ENCODE results near the gene TBC1D19.
"Not testable (repeated sequence)": the region's sequence is repeated elsewhere in the genome, so short reads cannot be mapped to it uniquely, and the experiment has no call there.

TBC1D19 gene

GRCh38 chr4:26583865-26584652, at the start of gene TBC1D19:
TBC1D19 (plus strand) TSS chr4:26584084; CDS start chr4:26584194, 110 bp downstream.
- peak; percentile 90 for DNase-seq (ENCODE audit: low read depth, low spot score)

- DNase-seq (ENCODE audit: low read depth, low spot score): no peak
These were observed 40.9 kb upstream of the TBC1D19 start for GRCh38 chr4:26542991-26543390.

GRCh38 chr4:26544421-26544820, 39.5 kb upstream of the TBC1D19 start:
- DNase-seq (ENCODE audit: low read depth, low spot score): no peak

- not testable (repeated sequence) for DNase-seq (ENCODE audit: low read depth, low spot score)
These were observed 35.5 kb upstream of the TBC1D19 start for GRCh38 chr4:26548379-26548778.

GRCh38 chr4:26557164-26557563, 26.7 kb upstream of the TBC1D19 start:
- DNase-seq (ENCODE audit: low read depth, low spot score): no peak

- no peak for DNase-seq (ENCODE audit: low read depth, low spot score)
These were observed 25.6 kb upstream of the TBC1D19 start for GRCh38 chr4:26558166-26558895.

- no peak for DNase-seq (ENCODE audit: low read depth, low spot score)
These were observed 17.8 kb upstream of the TBC1D19 start for GRCh38 chr4:26566133-26566532.

- DNase-seq (ENCODE audit: low read depth, low spot score): no peak
These were observed 15.4 kb upstream of the TBC1D19 start for GRCh38 chr4:26568446-26568994.

GRCh38 chr4:26570596-26570995, 13.3 kb upstream of the TBC1D19 start:
- DNase-seq (ENCODE audit: low read depth, low spot score): no peak

GRCh38 chr4:26573389-26573794, 10.5 kb upstream of the TBC1D19 start:
- DNase-seq (ENCODE audit: low read depth, low spot score): no peak

GRCh38 chr4:26574563-26574962, 9.3 kb upstream of the TBC1D19 start:
- DNase-seq (ENCODE audit: low read depth, low spot score): no peak

GRCh38 chr4:26576231-26576739, 7.6 kb upstream of the TBC1D19 start:
- no peak for DNase-seq (ENCODE audit: low read depth, low spot score)

- no peak for DNase-seq (ENCODE audit: low read depth, low spot score)
These were observed 6.8 kb upstream of the TBC1D19 start for GRCh38 chr4:26577066-26577465.

- no peak for DNase-seq (ENCODE audit: low read depth, low spot score)
These were observed 4.7 kb upstream of the TBC1D19 start for GRCh38 chr4:26579169-26579568.

- not testable (repeated sequence) for DNase-seq (ENCODE audit: low read depth, low spot score)
These were observed 2.5 kb upstream of the TBC1D19 start for GRCh38 chr4:26581341-26581740.

GRCh38 chr4:26583538-26583864, 383 bp upstream of the TBC1D19 start:
- no peak for DNase-seq (ENCODE audit: low read depth, low spot score)

- no peak for DNase-seq (ENCODE audit: low read depth, low spot score)
These were observed 841 bp downstream of the TBC1D19 start for GRCh38 chr4:26584725-26585124.

- DNase-seq (ENCODE audit: low read depth, low spot score): no peak
These were observed 5.8 kb downstream of the TBC1D19 start for GRCh38 chr4:26589705-26590104.

- DNase-seq (ENCODE audit: low read depth, low spot score): no peak
These were observed 6.8 kb downstream of the TBC1D19 start for GRCh38 chr4:26590639-26591038.

- not testable (repeated sequence) for DNase-seq (ENCODE audit: low read depth, low spot score)
These were observed 9.7 kb downstream of the TBC1D19 start for GRCh38 chr4:26593557-26593956.

GRCh38 chr4:26594371-26594770, 10.5 kb downstream of the TBC1D19 start:
- DNase-seq (ENCODE audit: low read depth, low spot score): no peak

- DNase-seq (ENCODE audit: low read depth, low spot score): no peak
These were observed 10.9 kb downstream of the TBC1D19 start for GRCh38 chr4:26594778-26595177.

GRCh38 chr4:26596843-26597242, 13.0 kb downstream of the TBC1D19 start:
- DNase-seq (ENCODE audit: low read depth, low spot score): no peak
